Brain microvascular endothelial cell (primary cell): ENCODE results near the gene KIF13A.
"Not testable (repeated sequence)": the region's sequence is repeated elsewhere in the genome, so short reads cannot be mapped to it uniquely, and the experiment has no call there.

Experiments used
- DNase-seq: peaks from one replicate; pipeline ENCODE4 v3.0.0-alpha.2; 2020
- H3K27ac ChIP-seq: fragments of 250-450 bp; sonication (Bioruptor Pico); 2 replicates; pipeline ENCODE4 v1.5.1; 2020; ENCODE audit warnings: mild to moderate bottlenecking, moderate library complexity
- H3K27me3 ChIP-seq: fragments of 250-450 bp; sonication (Bioruptor Pico); replicated peaks from 2 replicates; pipeline ENCODE4 v1.5.1; 2020; ENCODE audit warnings: mild to moderate bottlenecking
- H3K36me3 ChIP-seq: fragments of 250-450 bp; sonication (Bioruptor Pico); replicated peaks from 2 replicates; pipeline ENCODE4 v1.5.1; 2020; ENCODE audit warnings: mild to moderate bottlenecking
- H3K4me3 ChIP-seq: 2 replicates; pipeline ENCODE4 v1.5.1; 2011; ENCODE audit warnings: low read depth, mild to moderate bottlenecking, control low read depth, low read length, moderate library complexity
- CTCF ChIP-seq: IDR thresholded peaks from 2 replicates; pipeline ENCODE4 v1.5.1; 2011; ENCODE audit warnings: low read depth, mild to moderate bottlenecking, moderate library complexity, low read length, control low read depth, inconsistent platforms; ENCODE audit errors: missing control alignments
- in situ Hi-C: cut with HindIII; loops from 2 replicates; pipeline ENCODE4 v1.10.0; 2017; ENCODE audit warnings: low sequenced_read_pairs, low pct_ligation_motif_present

The KIF13A gene

GRCh38 chr6:17771609-17772008, 215.8 kb downstream of the KIF13A start:
- no peak for DNase-seq
- in situ Hi-C loops = no loop called here
- H3K4me3 ChIP-seq = no peak overlapping the region
- TF ChIP-seq CTCF = no peak
- peaks cover 15% of the 10 kb centered on the region for H3K36me3 ChIP-seq
- H3K27me3 ChIP-seq = no peaks in the 10 kb centered on the region
- H3K27ac ChIP-seq = no peak overlapping the region

- no peak for TF ChIP-seq CTCF
- H3K36me3 ChIP-seq = peaks cover 21% of the 10 kb centered on the region
- no peak overlapping the region for H3K27ac ChIP-seq
- in situ Hi-C loops = no loop called here
- DNase-seq = no peak
- no peaks in the 10 kb centered on the region for H3K27me3 ChIP-seq
- no peak overlapping the region for H3K4me3 ChIP-seq
Measured at GRCh38 chr6:17768881-17769280, 218.6 kb downstream of the KIF13A start.

- Histone ChIP-seq H3K36me3 (peaks cover 18% of the 10 kb centered on the region), H3K27me3 (no peaks in the 10 kb centered on the region), H3K4me3 (no peak overlapping the region), H3K27ac (no peak overlapping the region)
- TF ChIP-seq CTCF = no peak
- in situ Hi-C loops = no loop called here
- peak; percentile 26 for DNase-seq
Measured at GRCh38 chr6:17768388-17768787, 219.0 kb downstream of the KIF13A start.

- no peak for TF ChIP-seq CTCF
- in situ Hi-C loops = no loop called here
- Histone ChIP-seq H3K36me3 (peaks cover 7% of the 10 kb centered on the region), H3K4me3 (no peak overlapping the region), H3K27me3 (no peaks in the 10 kb centered on the region), H3K27ac (no peak overlapping the region)
- no peak for DNase-seq
Measured at GRCh38 chr6:17762651-17763050, 224.8 kb downstream of the KIF13A start.

GRCh38 chr6:17758119-17758518, 229.3 kb downstream of the KIF13A start:
- no peaks in the 10 kb centered on the region for H3K36me3 ChIP-seq
- H3K4me3 ChIP-seq = no peak overlapping the region
- H3K27me3 ChIP-seq = no peaks in the 10 kb centered on the region
- H3K27ac ChIP-seq = no peak overlapping the region
- TF ChIP-seq CTCF = no peak
- in situ Hi-C loops = no loop called here
- DNase-seq = no peak

GRCh38 chr6:17754254-17754653, 233.2 kb downstream of the KIF13A start:
- DNase-seq = no peak
- no peak overlapping the region for H3K27ac ChIP-seq
- in situ Hi-C loops = no loop called here
- no peaks in the 10 kb centered on the region for H3K27me3 ChIP-seq
- no peak for TF ChIP-seq CTCF
- H3K4me3 ChIP-seq = no peak overlapping the region
- H3K36me3 ChIP-seq = no peaks in the 10 kb centered on the region

- H3K36me3 ChIP-seq, H3K4me3 ChIP-seq, H3K27ac ChIP-seq, DNase-seq, in situ Hi-C loops, H3K27me3 ChIP-seq: not testable (repeated sequence)
Measured at GRCh38 chr6:17745324-17745723, 242.1 kb downstream of the KIF13A start.

GRCh38 chr6:17744757-17745308, 242.6 kb downstream of the KIF13A start:
- H3K36me3 ChIP-seq, DNase-seq, H3K27ac ChIP-seq, H3K4me3 ChIP-seq, H3K27me3 ChIP-seq, in situ Hi-C loops: not testable (repeated sequence)
